HG02870 (cell line): ENCODE data around the gene DPP6.
"Not testable (repeated sequence)": the region's sequence is repeated elsewhere in the genome, so short reads cannot be mapped to it uniquely, and the experiment has no call there.

Experiments used
- ATAC-seq: cut with Tn5 transposase; IDR thresholded peaks from one replicate; pipeline ENCODE4 v1.9.1; 2021; ENCODE audit warnings: mild to moderate bottlenecking, moderate library complexity; ENCODE audit not compliant: unreplicated experiment

Gene DPP6

DNA sequence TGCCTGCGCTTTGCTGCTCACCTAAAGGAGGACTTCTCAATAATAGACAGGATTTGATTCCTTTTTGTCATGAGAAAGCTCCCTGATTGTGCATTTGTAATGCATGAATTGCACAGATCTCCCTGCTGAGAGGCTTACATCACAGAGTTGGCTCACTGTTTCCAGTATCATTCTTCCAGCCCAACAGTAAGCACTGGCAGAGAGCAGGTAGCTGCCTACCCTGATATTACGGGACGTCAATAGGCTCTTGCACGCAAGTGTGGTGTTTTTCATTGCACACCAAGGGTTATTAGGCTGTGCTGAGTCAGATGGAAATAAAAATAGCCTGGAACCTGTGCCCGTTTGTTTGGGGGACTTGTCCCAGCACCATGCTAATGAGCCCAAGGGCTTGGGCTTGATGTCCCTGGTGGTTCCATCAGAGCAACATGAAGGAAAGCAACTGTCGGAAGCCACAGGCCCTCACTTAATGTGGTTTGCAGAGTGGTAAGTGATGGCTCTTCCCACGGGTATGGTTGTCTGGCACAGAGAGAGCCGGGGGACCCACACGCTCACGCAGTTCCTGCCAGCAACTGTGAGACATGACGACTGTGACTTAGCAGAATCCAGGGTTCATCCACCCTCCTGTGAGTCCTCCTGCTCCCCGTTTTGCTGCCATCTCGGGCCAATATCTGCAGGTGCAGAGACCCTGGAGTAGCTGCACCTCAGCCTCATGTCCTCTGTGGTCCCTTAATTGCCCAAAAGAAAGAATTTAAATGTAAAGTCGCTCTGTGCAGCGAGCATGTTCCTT is 20.4 kb downstream of the DPP6 start:
- ATAC-seq = not testable (repeated sequence)

DNA sequence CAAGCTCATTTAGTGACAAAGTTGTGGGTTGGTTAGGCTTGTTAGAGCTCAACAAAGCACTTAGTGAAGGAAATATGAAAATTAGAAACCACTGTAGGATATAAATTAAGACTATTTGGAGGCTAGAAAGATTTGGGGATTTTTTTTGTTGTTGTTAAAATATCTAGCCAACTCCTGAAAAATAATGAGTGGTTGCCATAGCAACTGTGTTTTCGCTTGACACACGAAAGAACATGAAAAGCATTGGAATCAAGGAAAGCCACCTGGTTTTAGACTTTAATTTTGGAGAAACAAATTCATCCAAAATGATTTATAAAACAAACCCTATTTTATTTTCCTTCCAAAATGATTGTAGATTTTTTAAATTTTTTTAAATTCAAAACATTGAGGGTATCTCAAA is 26.3 kb downstream of the DPP6 start:
- ATAC-seq = not testable (repeated sequence)

- ATAC-seq = not testable (repeated sequence)
These were observed 28.1 kb downstream of the DPP6 start for GRCh38 chr7:154080249-154080648.

DNA sequence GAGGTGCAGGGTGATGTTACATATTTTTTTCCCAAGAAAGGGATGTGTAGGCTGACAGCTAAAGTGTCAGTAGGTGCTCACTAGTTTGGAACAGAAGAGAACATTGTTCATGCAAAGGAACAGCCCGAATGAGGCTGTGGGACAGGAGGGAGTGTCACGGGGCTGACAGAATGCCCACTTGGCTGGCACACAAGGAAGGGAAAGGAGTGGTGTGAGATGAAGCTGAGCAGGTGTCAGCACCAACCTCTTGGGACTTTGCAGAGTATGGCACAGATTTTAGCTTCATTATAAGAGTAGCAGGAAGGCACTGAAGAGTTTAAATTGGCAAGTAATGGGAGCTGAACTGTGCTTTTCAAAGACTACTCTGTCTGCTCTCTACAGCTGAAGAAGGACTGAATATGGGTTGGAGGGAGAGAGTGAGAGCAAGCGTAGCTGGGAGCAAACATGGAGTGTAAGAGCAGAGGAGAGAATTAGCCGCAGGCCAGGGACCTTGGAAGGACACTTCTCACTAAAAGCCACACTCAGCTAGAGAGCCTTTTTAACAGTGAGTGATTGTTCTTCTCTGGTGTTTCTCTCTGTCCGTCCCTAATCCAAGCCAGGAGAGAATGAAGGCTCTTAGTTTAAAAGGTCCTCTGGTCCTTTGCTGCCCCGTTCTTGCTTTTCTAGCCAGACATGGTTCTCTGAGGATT is 35.0 kb downstream of the DPP6 start:
- ATAC-seq = not testable (repeated sequence)

DNA sequence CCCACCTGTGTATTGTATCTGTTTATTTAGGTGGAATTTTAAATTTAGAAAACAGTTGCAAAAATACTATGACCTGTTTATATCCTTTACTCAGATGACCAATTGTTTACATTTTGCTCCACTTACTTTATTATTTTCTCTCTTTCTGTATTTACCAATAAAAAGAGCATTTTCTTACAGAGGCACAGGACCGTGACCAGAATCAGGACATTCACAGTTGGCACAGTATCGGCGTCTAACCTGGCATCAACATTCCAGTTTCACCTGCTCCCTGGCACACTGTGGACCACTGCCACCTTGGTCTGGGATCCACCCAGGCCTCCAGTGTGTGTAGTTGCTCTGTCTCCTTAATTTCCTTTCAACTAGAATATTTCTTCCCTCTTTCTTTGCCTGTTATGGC is 39.9 kb downstream of the DPP6 start:
- ATAC-seq = not testable (repeated sequence)

- ATAC-seq = not testable (repeated sequence)
These were observed 43.0 kb downstream of the DPP6 start for GRCh38 chr7:154095201-154095600.

- not testable (repeated sequence) for ATAC-seq
These were observed 52.9 kb downstream of the DPP6 start for GRCh38 chr7:154105063-154105462.

DNA sequence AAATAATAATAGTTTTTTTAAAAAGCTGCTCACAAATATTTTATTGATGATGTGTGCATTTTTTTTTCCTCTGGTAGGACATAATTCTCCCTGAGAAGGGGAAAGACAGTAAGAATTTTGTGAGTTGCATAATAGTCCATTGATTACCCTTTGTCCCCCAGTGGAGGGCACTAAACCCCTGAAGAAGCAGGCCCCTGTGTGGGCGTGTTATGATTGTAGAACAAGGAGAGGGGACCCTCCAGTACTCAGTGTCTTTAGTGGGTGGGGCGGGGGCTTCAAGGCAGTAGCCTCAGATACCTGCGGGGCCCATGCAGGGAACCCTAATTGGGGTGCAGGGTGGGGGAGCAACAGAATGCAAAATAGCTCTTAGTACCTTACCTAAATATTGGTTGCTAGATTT is 57.4 kb downstream of the DPP6 start:
- not testable (repeated sequence) for ATAC-seq

GRCh38 chr7:154113732-154114351 is 61.6 kb downstream of the DPP6 start:
- ATAC-seq = not testable (repeated sequence)

DNA sequence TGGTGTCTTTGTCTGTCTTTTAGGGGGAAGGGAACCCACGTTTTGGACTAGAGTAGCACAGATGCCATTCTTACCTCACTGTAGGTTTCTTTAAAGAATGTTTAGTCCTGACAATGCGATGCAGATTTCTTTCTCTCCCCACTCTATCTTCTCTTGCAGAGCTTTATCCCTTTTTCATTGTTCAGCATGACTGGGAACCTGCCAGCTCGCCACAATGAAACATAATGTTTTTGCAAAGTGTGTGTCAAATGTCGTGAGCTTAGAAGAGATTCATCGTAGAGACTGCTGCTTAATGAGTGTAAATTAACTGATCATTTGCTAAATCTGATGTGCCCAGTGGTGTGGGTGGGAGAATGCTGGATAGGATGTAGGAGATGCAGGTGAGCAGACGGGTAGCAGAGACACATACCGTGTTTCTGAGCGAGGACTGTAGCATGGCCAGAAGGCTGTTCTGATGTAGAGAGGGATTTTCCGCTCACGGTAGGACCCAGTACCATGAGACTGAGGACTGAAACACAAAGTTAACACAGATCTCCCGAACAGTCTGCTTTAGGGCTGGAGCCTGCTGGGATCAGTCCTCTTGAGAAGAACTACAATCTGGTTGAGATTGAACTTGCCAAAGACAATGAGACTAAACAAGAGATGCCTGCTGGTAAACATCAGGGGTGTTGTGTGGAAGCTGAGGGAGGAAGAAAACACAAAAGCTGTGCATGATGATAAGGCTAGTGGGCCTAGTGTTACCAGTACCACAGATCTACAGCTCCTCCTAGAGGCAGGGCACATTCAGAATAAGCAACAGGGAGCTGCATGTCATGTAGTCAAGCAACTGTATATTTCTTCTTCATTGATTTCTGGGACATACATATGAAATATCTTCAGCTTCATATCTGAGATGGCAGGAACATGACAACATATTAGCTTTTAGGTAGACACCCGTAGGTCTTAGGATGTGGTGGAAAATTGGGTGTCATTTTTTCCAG is 65.5 kb downstream of the DPP6 start:
- ATAC-seq = not testable (repeated sequence)

GRCh38 chr7:154120825-154121224 is 68.6 kb downstream of the DPP6 start:
- ATAC-seq = not testable (repeated sequence)

DNA sequence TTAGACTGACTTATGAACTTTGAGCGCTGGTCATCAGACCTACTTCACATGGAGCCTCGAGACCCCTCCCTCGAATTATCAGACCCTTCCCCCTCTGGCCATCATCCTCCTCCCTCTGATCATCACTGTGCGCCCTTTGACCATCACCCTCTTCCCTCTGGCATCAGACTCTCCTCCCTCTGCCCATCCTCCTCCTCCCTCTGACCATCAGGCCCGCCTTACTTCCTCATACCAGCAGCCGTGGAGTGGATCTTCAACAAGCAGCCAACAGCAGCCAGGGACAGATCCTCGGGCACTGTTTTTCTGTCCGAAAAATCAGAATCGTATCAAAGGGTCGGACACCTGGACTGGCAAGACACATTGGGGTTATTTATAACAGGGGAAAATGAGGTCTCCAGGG is 70.5 kb downstream of the DPP6 start:
- not testable (repeated sequence) for ATAC-seq

DNA sequence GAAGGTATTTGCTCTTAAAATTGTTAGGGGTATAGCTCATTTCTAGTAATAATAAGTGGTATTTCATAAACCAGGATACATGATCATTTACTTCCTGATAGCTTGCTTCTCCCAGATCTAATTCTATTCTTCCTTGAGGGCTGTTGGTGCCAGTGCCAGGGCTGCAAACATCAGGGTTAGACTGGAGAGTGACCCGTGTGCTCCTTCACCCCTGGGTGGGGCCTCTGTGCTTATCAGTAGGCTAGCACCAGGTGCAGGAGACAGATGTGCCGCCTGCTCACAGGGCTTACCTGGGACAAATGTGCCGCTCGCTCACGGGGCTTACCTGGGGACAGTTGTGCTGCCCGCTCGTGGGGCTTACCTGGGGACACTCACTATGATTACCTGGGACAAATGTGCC is 71.2 kb downstream of the DPP6 start:
- ATAC-seq = not testable (repeated sequence)

DNA sequence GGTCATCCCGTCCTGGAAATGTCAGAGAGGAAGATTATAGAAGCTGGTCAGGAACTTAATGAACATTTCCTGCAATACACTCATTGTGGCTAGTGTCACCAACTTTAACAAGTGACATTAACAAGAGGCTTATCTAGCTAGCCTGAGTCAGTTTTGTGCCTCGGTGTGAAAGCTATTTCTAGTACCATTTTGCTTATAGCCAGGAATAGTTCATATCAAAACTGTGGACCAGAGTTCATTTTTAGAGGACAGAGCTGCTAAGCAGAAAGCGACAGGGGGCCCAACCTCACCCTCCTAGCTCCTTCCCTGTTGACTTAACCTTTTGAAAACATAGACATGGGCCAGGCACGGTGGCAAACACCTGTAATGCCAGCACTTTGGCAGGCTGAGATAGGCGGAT is 76.9 kb downstream of the DPP6 start:
- ATAC-seq = not testable (repeated sequence)

GRCh38 chr7:154132617-154133016 is 80.4 kb downstream of the DPP6 start:
- not testable (repeated sequence) for ATAC-seq

GRCh38 chr7:154133703-154134277 is 81.6 kb downstream of the DPP6 start:
- ATAC-seq = not testable (repeated sequence)

DNA sequence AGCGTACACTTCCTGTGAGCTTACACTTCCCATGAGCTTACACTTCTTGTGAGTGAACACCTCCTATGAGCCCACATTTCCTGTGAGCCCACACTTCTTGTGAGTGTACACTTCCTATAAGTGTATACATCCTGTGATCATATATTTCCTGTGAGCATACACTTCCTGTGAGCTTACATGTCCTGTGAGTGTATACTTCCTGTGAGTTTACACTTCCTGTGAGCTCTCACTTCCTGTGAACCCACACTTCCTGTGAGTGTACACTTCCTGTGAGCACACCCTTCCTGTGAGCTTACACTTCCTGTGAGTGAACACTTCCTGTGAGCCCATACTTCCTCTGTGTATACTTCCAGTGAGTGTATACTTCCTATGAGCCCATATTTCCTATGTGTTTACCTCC is 82.5 kb downstream of the DPP6 start:
- ATAC-seq = not testable (repeated sequence)

DNA sequence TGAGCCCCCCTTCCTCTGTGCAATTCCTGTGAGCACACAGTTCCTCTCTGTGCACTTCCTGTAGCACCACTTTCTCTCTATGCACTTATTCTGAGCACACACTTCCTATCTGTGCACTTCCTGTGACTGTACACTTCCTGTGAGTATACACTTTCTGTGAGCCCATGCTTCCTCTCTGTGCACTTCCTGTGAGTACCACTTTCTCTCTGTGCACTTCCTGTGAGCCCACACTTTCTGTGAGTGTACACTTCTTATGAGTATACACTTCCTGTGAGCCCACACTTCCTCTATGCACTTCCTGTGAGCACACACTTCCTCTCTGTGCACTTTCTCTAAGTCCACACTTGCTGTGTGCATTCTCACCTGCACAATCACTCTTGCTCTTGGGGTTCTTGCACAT is 83.4 kb downstream of the DPP6 start:
- not testable (repeated sequence) for ATAC-seq

- not testable (repeated sequence) for ATAC-seq
These were observed 93.9 kb downstream of the DPP6 start for GRCh38 chr7:154145922-154146706.
